Omental fat pad (tissue), 4 donors: ENCODE results near the gene MAP4K4. TPM values are rescaled to one million over a fixed set of nuclear protein-coding genes. Genes with fewer than 3 reads are reported as not detected.

ENCODE experiments used
- ATAC-seq: fragments of 150-250 bp; one replicate; pipeline ENCODE4 v1.9.1; 2016; ENCODE audit warnings: mild to moderate bottlenecking, moderate library complexity; ENCODE audit not compliant: low FRiP score
- DNase-seq: peaks from one replicate; pipeline ENCODE4 v3.0.0-alpha.2; 2019; ENCODE audit warnings: low spot score
- CTCF ChIP-seq, 3 donors: fragments of 450-650 bp; IDR thresholded peaks; one replicate each; pipeline ENCODE4 v1.5.1; 2016 to 2017; ENCODE audit warnings: antibody characterized with exemption in 3 of 3, mild to moderate bottlenecking in 3 of 3, moderate library complexity in 2 of 3
- total RNA-seq, 4 donors: library from RNA; depleted of rRNA; stranded (reverse); fragments of >200 nt; gene quantifications; one replicate each; pipeline ENCODE4 v1.1.0, GENCODE V29; 2016

The MAP4K4 gene
- total RNA-seq, 4 donors from 2014 or later, result 85.9 to 199 (median 110) TPM

- no peak for DNase-seq
- no peak for ATAC-seq
- no peak for TF ChIP-seq CTCF (IDR thresholded peaks at IDR 0.05)
Measured at GRCh38 chr2:101729521-101730190, 32.1 kb downstream of the MAP4K4 start.

- ATAC-seq, result no peak
- DNase-seq, result no peak
- no peak for TF ChIP-seq CTCF (IDR thresholded peaks at IDR 0.05)
Measured at GRCh38 chr2:101731221-101732054, 33.9 kb downstream of the MAP4K4 start.

GRCh38 chr2:101732199-101732598 lies 34.7 kb downstream of the MAP4K4 start:
- TF ChIP-seq CTCF (IDR thresholded peaks at IDR 0.05), result no peak
- no peak for ATAC-seq
- no peak for DNase-seq

- no peak for TF ChIP-seq CTCF (IDR thresholded peaks at IDR 0.05)
- DNase-seq (no peak), ATAC-seq (no peak)
Measured at GRCh38 chr2:101732773-101733256, 35.3 kb downstream of the MAP4K4 start.

GRCh38 chr2:101733257-101733993 lies 35.9 kb downstream of the MAP4K4 start:
- TF ChIP-seq CTCF (IDR thresholded peaks at IDR 0.05), result no peak
- DNase-seq (no peak), ATAC-seq (no peak)

- ATAC-seq, result no peak
- DNase-seq, result no peak
- TF ChIP-seq CTCF (IDR thresholded peaks at IDR 0.05), result no peak
Measured at GRCh38 chr2:101734505-101735165, 37.1 kb downstream of the MAP4K4 start.
